T-helper 2 cell treated with Interferon-gamma antibody and Interleukin-4, amounts not matched to agents 100 ng/mL and 5 ng/mL, for 36 hours (primary cell): ENCODE results near the gene PDE4A. TPM values are rescaled to one million over a fixed set of nuclear protein-coding genes. Genes with fewer than 3 reads are reported as not detected.
"Not testable (repeated sequence)": the region's sequence is repeated elsewhere in the genome, so short reads cannot be mapped to it uniquely, and the experiment has no call there.

Experiments
- intact Hi-C: fragments of 100-400 bp; cut with micrococcal nuclease; formaldehyde crosslinking; loops from one replicate; pipeline ENCODE4 v1.15.1; 2023
- total RNA-seq: library from RNA; stranded (reverse); gene quantifications from 2 replicates; pipeline ENCODE4 v1.2.3, GENCODE V29; 2022

The PDE4A gene
- 61.2 and 64.9 TPM in 2 replicates for total RNA-seq

- intact Hi-C loops, result loop anchor here (5.0 to 10.0 kb wide), 2 partner anchors 82 to 674 kb away; partner anchors contain the start of gene KEAP1
Measured at GRCh38 chr19:10420444-10421239, at the start of gene PDE4A. PDE4A (plus strand) TSS chr19:10420538; CDS start chr19:10420765, 227 bp downstream.

- intact Hi-C loops, result no loop called here
Measured at GRCh38 chr19:10372690-10373089, 47.6 kb upstream of the PDE4A start.

- intact Hi-C loops, result no loop called here
Measured at GRCh38 chr19:10374931-10375330, 45.4 kb upstream of the PDE4A start.

GRCh38 chr19:10377140-10377640 is 43.1 kb upstream of the PDE4A start:
- intact Hi-C loops, result not testable (repeated sequence)

- intact Hi-C loops, result no loop called here
Measured at GRCh38 chr19:10378124-10378523, 42.2 kb upstream of the PDE4A start.

- intact Hi-C loops, result loop anchor here (1.0 to 2.0 kb wide), 3 partner anchors 23 to 109 kb away; partner anchors contain the start of genes CDC37, ICAM1 and RAVER1
Measured at GRCh38 chr19:10379880-10380312, 40.4 kb upstream of the PDE4A start.

- intact Hi-C loops, result loop anchor here (1.0 to 2.0 kb wide), 3 partner anchors 23 to 110 kb away; partner anchors contain the start of genes CDC37, ICAM1 and RAVER1
Measured at GRCh38 chr19:10380313-10381102, 39.8 kb upstream of the PDE4A start, which contains the start of gene TYK2. TYK2 (minus strand) TSS chr19:10380572; CDS start chr19:10378406, 2,166 bp downstream.

- intact Hi-C loops, result not testable (repeated sequence)
Measured at GRCh38 chr19:10383223-10383499, 37.2 kb upstream of the PDE4A start.

GRCh38 chr19:10384580-10384979 is 35.8 kb upstream of the PDE4A start:
- intact Hi-C loops, result no loop called here

GRCh38 chr19:10388957-10389356 is 31.4 kb upstream of the PDE4A start:
- intact Hi-C loops, result loop anchor here (1.0 kb wide), 2 partner anchors 120 to 455 kb away; no protein-coding TSS in a partner anchor

GRCh38 chr19:10389863-10390262 is 30.5 kb upstream of the PDE4A start:
- intact Hi-C loops, result loop anchor here (1.0 kb wide), 2 partner anchors 121 to 456 kb away; no protein-coding TSS in a partner anchor

GRCh38 chr19:10390652-10391286 is 29.6 kb upstream of the PDE4A start:
- intact Hi-C loops, result no loop called here

GRCh38 chr19:10392120-10392519 is 28.2 kb upstream of the PDE4A start:
- intact Hi-C loops, result no loop called here

GRCh38 chr19:10393137-10393536 is 27.2 kb upstream of the PDE4A start:
- intact Hi-C loops, result no loop called here

- intact Hi-C loops, result no loop called here
Measured at GRCh38 chr19:10395003-10395402, 25.3 kb upstream of the PDE4A start.

- intact Hi-C loops, result no loop called here
Measured at GRCh38 chr19:10395436-10395835, 24.9 kb upstream of the PDE4A start.

GRCh38 chr19:10395917-10396316 is 24.4 kb upstream of the PDE4A start:
- intact Hi-C loops, result no loop called here

GRCh38 chr19:10398819-10399218 is 21.5 kb upstream of the PDE4A start:
- intact Hi-C loops, result no loop called here

- intact Hi-C loops, result not testable (repeated sequence)
Measured at GRCh38 chr19:10399340-10399739, 21.0 kb upstream of the PDE4A start.

GRCh38 chr19:10399878-10400277 is 20.5 kb upstream of the PDE4A start:
- intact Hi-C loops, result loop anchor here (5.0 kb wide), 3 partner anchors 77 to 252 kb away; partner anchors contain the start of gene ILF3

- intact Hi-C loops, result loop anchor here (1.0 to 5.0 kb wide), 7 partner anchors 17 to 250 kb away; partner anchors contain the start of genes DNMT1, ILF3 and TYK2
Measured at GRCh38 chr19:10402441-10403038, 17.8 kb upstream of the PDE4A start.
